ENCODE measurements around the gene ZNF451.

The ZNF451 gene

GRCh38 chr6:57162028-57162427 lies 72.0 kb downstream of the ZNF451 start:
- no peak for TF ChIP-seq ZFX (IDR thresholded peaks at IDR 0.05; ENCODE audit: borderline replicate concordance)
- no peak for TF ChIP-seq CTCF (IDR thresholded peaks at IDR 0.05)
- H3K27ac ChIP-seq = no peak overlapping the region

GRCh38 chr6:57162516-57162915 lies 72.5 kb downstream of the ZNF451 start:
- H3K27ac ChIP-seq = no peak overlapping the region
- no peak for TF ChIP-seq CTCF (IDR thresholded peaks at IDR 0.05)
- TF ChIP-seq ZFX (IDR thresholded peaks at IDR 0.05; ENCODE audit: borderline replicate concordance) = no peak

GRCh38 chr6:57163956-57164355 lies 74.0 kb downstream of the ZNF451 start:
- no peak overlapping the region for H3K27ac ChIP-seq
- TF ChIP-seq CTCF (IDR thresholded peaks at IDR 0.05) (no peak), ZFX (IDR thresholded peaks at IDR 0.05; ENCODE audit: borderline replicate concordance) (no peak)

- no peak overlapping the region for H3K27ac ChIP-seq
- no peak for TF ChIP-seq CTCF (IDR thresholded peaks at IDR 0.05)
Measured at GRCh38 chr6:57165080-57165479, 75.1 kb downstream of the ZNF451 start.

- H3K27ac ChIP-seq = peak within 1 kb of the TSS; percentile 34
- TF ChIP-seq CTCF (IDR thresholded peaks at IDR 0.05) (peak; percentile 33), ZFX (IDR thresholded peaks at IDR 0.05; ENCODE audit: borderline replicate concordance) (no peak)
Measured at GRCh38 chr6:57172136-57173055, 82.4 kb downstream of the ZNF451 start, which contains the start of gene BAG2. Gene BAG2, plus strand, starts transcription at chr6:57172326. Its CDS starts 372 bp downstream, at chr6:57172698.

- TF ChIP-seq ZFX (IDR thresholded peaks at IDR 0.05; ENCODE audit: borderline replicate concordance) (no peak), CTCF (IDR thresholded peaks at IDR 0.05) (no peak)
- H3K27ac ChIP-seq = peak overlapping the region; percentile 34
Measured at GRCh38 chr6:57173056-57173885, 83.3 kb downstream of the ZNF451 start.

Measured in 22Rv1 (cell line).